GM12878 (cell line): ENCODE measurements around the gene RNPC3.

Experiments
- BRCA1 ChIP-seq: IDR thresholded peaks from 2 replicates; pipeline ENCODE4 v1.6.1; 2011; ENCODE audit warnings: low read depth, low read length, improper control_type of control experiment
- EZH2 ChIP-seq: IDR thresholded peaks from 2 replicates; pipeline ENCODE4 v1.6.1; 2012; ENCODE audit warnings: low read depth, mild to moderate bottlenecking, control low read depth, inconsistent platforms, low read length, borderline replicate concordance; ENCODE audit not compliant: control insufficient read depth
- JUND ChIP-seq: IDR thresholded peaks from 2 replicates; pipeline ENCODE4 v1.6.1; 2012; ENCODE audit warnings: low read depth, mild to moderate bottlenecking, low read length, improper control_type of control experiment, moderate library complexity
- POLR2A ChIP-seq: IDR thresholded peaks from 2 replicates; pipeline ENCODE4 v1.6.1; 2011; ENCODE audit warnings: low read depth, mild to moderate bottlenecking, low read length
- SMC3 ChIP-seq: IDR thresholded peaks from 2 replicates; pipeline ENCODE4 v1.6.1; 2011; ENCODE audit warnings: low read length, improper control_type of control experiment, borderline replicate concordance
- SREBF2 ChIP-seq: IDR thresholded peaks from 2 replicates; pipeline ENCODE4 v1.6.1; 2012; ENCODE audit warnings: mild to moderate bottlenecking, low read length
- TCF12 ChIP-seq: IDR thresholded peaks from 2 replicates; pipeline ENCODE4 v1.6.1; 2011; ENCODE audit warnings: low read depth, mild to moderate bottlenecking, low read length
- TF ChIP-seq, protein P1 (sequence below): IDR thresholded peaks from 2 replicates; pipeline ENCODE4 v1.6.1; 2012; ENCODE audit warnings: mild to moderate bottlenecking, low read depth, low read length
- TF ChIP-seq, protein P2 (sequence below), 3 experiments: IDR thresholded peaks in 2 of 3; conservative IDR thresholded peaks in 1 of 3; 2 replicates each; pipeline ENCODE4 v1.5.1; 2011; ENCODE audit warnings: low read depth in 3 of 3, low read length in 3 of 3, mild to moderate bottlenecking in 3 of 3, control low read depth in 2 of 3, moderate library complexity in 2 of 3, inconsistent platforms in 1 of 3, mixed read lengths in 1 of 3; ENCODE audit not compliant: control insufficient read depth in 2 of 3, insufficient read depth in 1 of 3; ENCODE audit errors: extremely low read depth in 1 of 3
- TF ChIP-seq, protein P3 (sequence below): fragments of 450-650 bp; IDR thresholded peaks from 2 replicates; pipeline ENCODE4 v1.6.1; 2014; ENCODE audit warnings: mild to moderate bottlenecking
- TF ChIP-seq, protein P4 (sequence below): IDR thresholded peaks from 2 replicates; pipeline ENCODE4 v1.6.1; 2011; ENCODE audit warnings: borderline replicate concordance, low read depth, mild to moderate bottlenecking, moderate library complexity, low read length; ENCODE audit not compliant: insufficient read depth, poor library complexity, severe bottlenecking
- TF ChIP-seq, protein P5 (sequence below): fragments of 450-650 bp; IDR thresholded peaks from 2 replicates; pipeline ENCODE4 v1.6.1; 2016; ENCODE audit warnings: mild to moderate bottlenecking, moderate library complexity, borderline replicate concordance

DNA sequence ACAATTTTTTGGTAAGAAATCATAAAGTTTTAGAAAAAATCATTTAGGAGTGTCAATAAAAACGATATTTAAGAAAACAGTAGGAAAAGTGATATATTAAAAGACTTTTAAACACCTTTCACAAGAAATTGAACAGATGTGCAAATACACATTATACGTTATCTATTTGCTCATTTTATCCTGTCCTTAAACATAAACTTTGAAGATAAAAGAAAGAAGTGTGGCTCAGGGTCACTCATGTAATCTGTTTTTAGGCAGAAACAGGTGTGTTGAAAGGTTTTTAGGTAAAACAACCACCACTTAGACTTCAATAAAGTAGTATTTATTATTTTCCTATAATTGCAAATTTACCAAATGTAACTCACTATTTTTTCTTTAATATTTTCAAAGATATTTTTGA is 59.0 kb downstream of the RNPC3 start:
- TF ChIP-seq, protein P1, sequence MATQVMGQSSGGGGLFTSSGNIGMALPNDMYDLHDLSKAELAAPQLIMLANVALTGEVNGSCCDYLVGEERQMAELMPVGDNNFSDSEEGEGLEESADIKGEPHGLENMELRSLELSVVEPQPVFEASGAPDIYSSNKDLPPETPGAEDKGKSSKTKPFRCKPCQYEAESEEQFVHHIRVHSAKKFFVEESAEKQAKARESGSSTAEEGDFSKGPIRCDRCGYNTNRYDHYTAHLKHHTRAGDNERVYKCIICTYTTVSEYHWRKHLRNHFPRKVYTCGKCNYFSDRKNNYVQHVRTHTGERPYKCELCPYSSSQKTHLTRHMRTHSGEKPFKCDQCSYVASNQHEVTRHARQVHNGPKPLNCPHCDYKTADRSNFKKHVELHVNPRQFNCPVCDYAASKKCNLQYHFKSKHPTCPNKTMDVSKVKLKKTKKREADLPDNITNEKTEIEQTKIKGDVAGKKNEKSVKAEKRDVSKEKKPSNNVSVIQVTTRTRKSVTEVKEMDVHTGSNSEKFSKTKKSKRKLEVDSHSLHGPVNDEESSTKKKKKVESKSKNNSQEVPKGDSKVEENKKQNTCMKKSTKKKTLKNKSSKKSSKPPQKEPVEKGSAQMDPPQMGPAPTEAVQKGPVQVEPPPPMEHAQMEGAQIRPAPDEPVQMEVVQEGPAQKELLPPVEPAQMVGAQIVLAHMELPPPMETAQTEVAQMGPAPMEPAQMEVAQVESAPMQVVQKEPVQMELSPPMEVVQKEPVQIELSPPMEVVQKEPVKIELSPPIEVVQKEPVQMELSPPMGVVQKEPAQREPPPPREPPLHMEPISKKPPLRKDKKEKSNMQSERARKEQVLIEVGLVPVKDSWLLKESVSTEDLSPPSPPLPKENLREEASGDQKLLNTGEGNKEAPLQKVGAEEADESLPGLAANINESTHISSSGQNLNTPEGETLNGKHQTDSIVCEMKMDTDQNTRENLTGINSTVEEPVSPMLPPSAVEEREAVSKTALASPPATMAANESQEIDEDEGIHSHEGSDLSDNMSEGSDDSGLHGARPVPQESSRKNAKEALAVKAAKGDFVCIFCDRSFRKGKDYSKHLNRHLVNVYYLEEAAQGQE = no peak
- no peak for TF ChIP-seq POLR2A
- TF ChIP-seq TCF12 = no peak
- TF ChIP-seq, protein P2, sequence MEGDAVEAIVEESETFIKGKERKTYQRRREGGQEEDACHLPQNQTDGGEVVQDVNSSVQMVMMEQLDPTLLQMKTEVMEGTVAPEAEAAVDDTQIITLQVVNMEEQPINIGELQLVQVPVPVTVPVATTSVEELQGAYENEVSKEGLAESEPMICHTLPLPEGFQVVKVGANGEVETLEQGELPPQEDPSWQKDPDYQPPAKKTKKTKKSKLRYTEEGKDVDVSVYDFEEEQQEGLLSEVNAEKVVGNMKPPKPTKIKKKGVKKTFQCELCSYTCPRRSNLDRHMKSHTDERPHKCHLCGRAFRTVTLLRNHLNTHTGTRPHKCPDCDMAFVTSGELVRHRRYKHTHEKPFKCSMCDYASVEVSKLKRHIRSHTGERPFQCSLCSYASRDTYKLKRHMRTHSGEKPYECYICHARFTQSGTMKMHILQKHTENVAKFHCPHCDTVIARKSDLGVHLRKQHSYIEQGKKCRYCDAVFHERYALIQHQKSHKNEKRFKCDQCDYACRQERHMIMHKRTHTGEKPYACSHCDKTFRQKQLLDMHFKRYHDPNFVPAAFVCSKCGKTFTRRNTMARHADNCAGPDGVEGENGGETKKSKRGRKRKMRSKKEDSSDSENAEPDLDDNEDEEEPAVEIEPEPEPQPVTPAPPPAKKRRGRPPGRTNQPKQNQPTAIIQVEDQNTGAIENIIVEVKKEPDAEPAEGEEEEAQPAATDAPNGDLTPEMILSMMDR (IDR thresholded peaks at IDR 0.05 in 2 of 3, conservative IDR thresholded peaks at IDR 0.05 in 1 of 3; ENCODE audit: control insufficient read depth in 2 of 3, extremely low read depth in 1 of 3, insufficient read depth in 1 of 3, low read depth in 3 of 3, low read length in 3 of 3) = no peak
- TF ChIP-seq, protein P3, sequence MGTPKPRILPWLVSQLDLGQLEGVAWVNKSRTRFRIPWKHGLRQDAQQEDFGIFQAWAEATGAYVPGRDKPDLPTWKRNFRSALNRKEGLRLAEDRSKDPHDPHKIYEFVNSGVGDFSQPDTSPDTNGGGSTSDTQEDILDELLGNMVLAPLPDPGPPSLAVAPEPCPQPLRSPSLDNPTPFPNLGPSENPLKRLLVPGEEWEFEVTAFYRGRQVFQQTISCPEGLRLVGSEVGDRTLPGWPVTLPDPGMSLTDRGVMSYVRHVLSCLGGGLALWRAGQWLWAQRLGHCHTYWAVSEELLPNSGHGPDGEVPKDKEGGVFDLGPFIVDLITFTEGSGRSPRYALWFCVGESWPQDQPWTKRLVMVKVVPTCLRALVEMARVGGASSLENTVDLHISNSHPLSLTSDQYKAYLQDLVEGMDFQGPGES = no peak
- TF ChIP-seq SMC3 = no peak
- no peak for TF ChIP-seq EZH2
- no peak for TF ChIP-seq JUND
- TF ChIP-seq BRCA1 = no peak
- TF ChIP-seq, protein P4, sequence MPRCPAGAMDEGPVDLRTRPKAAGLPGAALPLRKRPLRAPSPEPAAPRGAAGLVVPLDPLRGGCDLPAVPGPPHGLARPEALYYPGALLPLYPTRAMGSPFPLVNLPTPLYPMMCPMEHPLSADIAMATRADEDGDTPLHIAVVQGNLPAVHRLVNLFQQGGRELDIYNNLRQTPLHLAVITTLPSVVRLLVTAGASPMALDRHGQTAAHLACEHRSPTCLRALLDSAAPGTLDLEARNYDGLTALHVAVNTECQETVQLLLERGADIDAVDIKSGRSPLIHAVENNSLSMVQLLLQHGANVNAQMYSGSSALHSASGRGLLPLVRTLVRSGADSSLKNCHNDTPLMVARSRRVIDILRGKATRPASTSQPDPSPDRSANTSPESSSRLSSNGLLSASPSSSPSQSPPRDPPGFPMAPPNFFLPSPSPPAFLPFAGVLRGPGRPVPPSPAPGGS = no peak
- TF ChIP-seq, protein P5, sequence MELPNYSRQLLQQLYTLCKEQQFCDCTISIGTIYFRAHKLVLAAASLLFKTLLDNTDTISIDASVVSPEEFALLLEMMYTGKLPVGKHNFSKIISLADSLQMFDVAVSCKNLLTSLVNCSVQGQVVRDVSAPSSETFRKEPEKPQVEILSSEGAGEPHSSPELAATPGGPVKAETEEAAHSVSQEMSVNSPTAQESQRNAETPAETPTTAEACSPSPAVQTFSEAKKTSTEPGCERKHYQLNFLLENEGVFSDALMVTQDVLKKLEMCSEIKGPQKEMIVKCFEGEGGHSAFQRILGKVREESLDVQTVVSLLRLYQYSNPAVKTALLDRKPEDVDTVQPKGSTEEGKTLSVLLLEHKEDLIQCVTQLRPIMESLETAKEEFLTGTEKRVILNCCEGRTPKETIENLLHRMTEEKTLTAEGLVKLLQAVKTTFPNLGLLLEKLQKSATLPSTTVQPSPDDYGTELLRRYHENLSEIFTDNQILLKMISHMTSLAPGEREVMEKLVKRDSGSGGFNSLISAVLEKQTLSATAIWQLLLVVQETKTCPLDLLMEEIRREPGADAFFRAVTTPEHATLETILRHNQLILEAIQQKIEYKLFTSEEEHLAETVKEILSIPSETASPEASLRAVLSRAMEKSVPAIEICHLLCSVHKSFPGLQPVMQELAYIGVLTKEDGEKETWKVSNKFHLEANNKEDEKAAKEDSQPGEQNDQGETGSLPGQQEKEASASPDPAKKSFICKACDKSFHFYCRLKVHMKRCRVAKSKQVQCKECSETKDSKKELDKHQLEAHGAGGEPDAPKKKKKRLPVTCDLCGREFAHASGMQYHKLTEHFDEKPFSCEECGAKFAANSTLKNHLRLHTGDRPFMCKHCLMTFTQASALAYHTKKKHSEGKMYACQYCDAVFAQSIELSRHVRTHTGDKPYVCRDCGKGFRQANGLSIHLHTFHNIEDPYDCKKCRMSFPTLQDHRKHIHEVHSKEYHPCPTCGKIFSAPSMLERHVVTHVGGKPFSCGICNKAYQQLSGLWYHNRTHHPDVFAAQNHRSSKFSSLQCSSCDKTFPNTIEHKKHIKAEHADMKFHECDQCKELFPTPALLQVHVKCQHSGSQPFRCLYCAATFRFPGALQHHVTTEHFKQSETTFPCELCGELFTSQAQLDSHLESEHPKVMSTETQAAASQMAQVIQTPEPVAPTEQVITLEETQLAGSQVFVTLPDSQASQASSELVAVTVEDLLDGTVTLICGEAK = no peak
- TF ChIP-seq SREBF2 = no peak
